ENCODE results near the gene CERS5.

CERS5 gene

GRCh38 chr12:50111693-50112455 is 55.3 kb downstream of the CERS5 start, which contains the start of gene COX14:
Gene COX14, plus strand, starts transcription at chr12:50112236. Its CDS starts 7,808 bp downstream, at chr12:50120044.
- H4K12ac ChIP-seq (ENCODE audit: low read depth, low read length) = peak within 1 kb of the TSS; percentile 55
- DNase-seq = peak; percentile 100
- peaks cover 5% of the 10 kb centered on the region for H3K79me1 ChIP-seq (ENCODE audit: low read length)
- peak within 1 kb of the TSS; percentile 36 for H2AK5ac ChIP-seq (ENCODE audit: low read length)
- peak within 1 kb of the TSS; percentile 58 for H3K27ac ChIP-seq (ENCODE audit: low read depth, low read length)
- H2BK120ac ChIP-seq (ENCODE audit: insufficient read depth, low read length, poor library complexity) = no peak within 1 kb of the TSS
- peak within 1 kb of the TSS; percentile 77 for H3K9ac ChIP-seq (ENCODE audit: low read length)
- peak within 1 kb of the TSS; percentile 92 for H3K4me2 ChIP-seq (ENCODE audit: low read length)
- H3K18ac ChIP-seq (ENCODE audit: low read length) = peak within 1 kb of the TSS; percentile 10
- no peak within 1 kb of the TSS for H2BK5ac ChIP-seq (ENCODE audit: low read depth, low read length, poor library complexity)
- H3K79me2 ChIP-seq (ENCODE audit: control insufficient read depth, insufficient read depth, low read length, poor library complexity) = no peaks in the 10 kb centered on the region
- peaks cover 0 to 2% of the 10 kb centered on the region in 2 experiments for H3K36me3 ChIP-seq (ENCODE audit: control insufficient read depth in 1 of 2, insufficient read depth in 2 of 2, low read length in 2 of 2)
- no peaks in the 10 kb centered on the region for H3K27me3 ChIP-seq (ENCODE audit: insufficient read depth, low read length)
- H3K14ac ChIP-seq (ENCODE audit: low read length) = peak within 1 kb of the TSS; percentile 60
- WGBS (ENCODE audit: extremely low coverage, insufficient coverage, insufficient read length) = no CpG with 5 or more reads among the region's 59 CpGs
- H3K4ac ChIP-seq (ENCODE audit: low read depth, low read length) = no peak within 1 kb of the TSS
- peak within 1 kb of the TSS; percentile 33 for H4K91ac ChIP-seq (ENCODE audit: low read depth, low read length)
- H3K23ac ChIP-seq (ENCODE audit: low read length) = peak within 1 kb of the TSS; percentile 22
- no peaks in the 10 kb centered on the region for H3K9me3 ChIP-seq (ENCODE audit: insufficient read depth, low read depth, low read length)
- H3K4me3 ChIP-seq (ENCODE audit: low read depth, low read length) = peak within 1 kb of the TSS; percentile 98
- H2BK12ac ChIP-seq (ENCODE audit: low read length) = no peak within 1 kb of the TSS
- H3K4me1 ChIP-seq (ENCODE audit: control insufficient read depth in 1 of 2, insufficient read depth in 2 of 2, low read length in 2 of 2) = peaks cover 12 to 14% of the 10 kb centered on the region in 2 experiments
- H4K8ac ChIP-seq (ENCODE audit: low read depth, low read length) = peak within 1 kb of the TSS; percentile 78
- peak within 1 kb of the TSS; percentile 27 for H2AFZ ChIP-seq (ENCODE audit: insufficient read depth, low read length, poor library complexity)

GRCh38 chr12:50111395-50111692 is 55.8 kb downstream of the CERS5 start:
- Histone ChIP-seq H3K4me3 (ENCODE audit: low read depth, low read length) (no peak overlapping the region), H3K4me2 (ENCODE audit: low read length) (peak overlapping the region; percentile 92), H3K79me1 (ENCODE audit: low read length) (peaks cover 5% of the 10 kb centered on the region), H3K9ac (ENCODE audit: low read length) (no peak overlapping the region), H3K4me1 (ENCODE audit: control insufficient read depth in 1 of 2, insufficient read depth in 2 of 2, low read length in 2 of 2) (peaks cover 12 to 14% of the 10 kb centered on the region in 2 experiments), H3K14ac (ENCODE audit: low read length) (no peak overlapping the region), H2AFZ (ENCODE audit: insufficient read depth, low read length, poor library complexity) (no peak overlapping the region), H2AK5ac (ENCODE audit: low read length) (no peak overlapping the region), H4K8ac (ENCODE audit: low read depth, low read length) (no peak overlapping the region), H3K4ac (ENCODE audit: low read depth, low read length) (no peak overlapping the region), H3K9me3 (ENCODE audit: insufficient read depth, low read depth, low read length) (no peaks in the 10 kb centered on the region), H3K79me2 (ENCODE audit: control insufficient read depth, insufficient read depth, low read length, poor library complexity) (no peaks in the 10 kb centered on the region), H3K27me3 (ENCODE audit: insufficient read depth, low read length) (no peaks in the 10 kb centered on the region), H3K36me3 (ENCODE audit: control insufficient read depth in 1 of 2, insufficient read depth in 2 of 2, low read length in 2 of 2) (peaks cover 0 to 2% of the 10 kb centered on the region in 2 experiments), H4K91ac (ENCODE audit: low read depth, low read length) (no peak overlapping the region), H2BK12ac (ENCODE audit: low read length) (no peak overlapping the region), H3K23ac (ENCODE audit: low read length) (no peak overlapping the region), H2BK120ac (ENCODE audit: insufficient read depth, low read length, poor library complexity) (no peak overlapping the region), H3K27ac (ENCODE audit: low read depth, low read length) (no peak overlapping the region), H4K12ac (ENCODE audit: low read depth, low read length) (no peak overlapping the region), H3K18ac (ENCODE audit: low read length) (no peak overlapping the region), H2BK5ac (ENCODE audit: low read depth, low read length, poor library complexity) (no peak overlapping the region)
- DNase-seq = no peak
- no CpG with 5 or more reads among the region's 19 CpGs for WGBS (ENCODE audit: extremely low coverage, insufficient coverage, insufficient read length)

- peaks cover 0 to 2% of the 10 kb centered on the region in 2 experiments for H3K36me3 ChIP-seq (ENCODE audit: control insufficient read depth in 1 of 2, insufficient read depth in 2 of 2, low read length in 2 of 2)
- no peaks in the 10 kb centered on the region for H3K27me3 ChIP-seq (ENCODE audit: insufficient read depth, low read length)
- no peak overlapping the region for H3K9ac ChIP-seq (ENCODE audit: low read length)
- no peak overlapping the region for H3K14ac ChIP-seq (ENCODE audit: low read length)
- peak overlapping the region; percentile 26 for H2AFZ ChIP-seq (ENCODE audit: insufficient read depth, low read length, poor library complexity)
- WGBS (ENCODE audit: extremely low coverage, insufficient coverage, insufficient read length) = no CpG with 5 or more reads among the region's 7 CpGs
- H3K79me2 ChIP-seq (ENCODE audit: control insufficient read depth, insufficient read depth, low read length, poor library complexity) = no peaks in the 10 kb centered on the region
- H4K12ac ChIP-seq (ENCODE audit: low read depth, low read length) = no peak overlapping the region
- H3K9me3 ChIP-seq (ENCODE audit: insufficient read depth, low read depth, low read length) = no peaks in the 10 kb centered on the region
- no peak overlapping the region for H2BK12ac ChIP-seq (ENCODE audit: low read length)
- peak overlapping the region; percentile 92 for H3K4me2 ChIP-seq (ENCODE audit: low read length)
- no peak overlapping the region for H3K4ac ChIP-seq (ENCODE audit: low read depth, low read length)
- H3K18ac ChIP-seq (ENCODE audit: low read length) = no peak overlapping the region
- no peak overlapping the region for H3K4me3 ChIP-seq (ENCODE audit: low read depth, low read length)
- no peak overlapping the region for H2AK5ac ChIP-seq (ENCODE audit: low read length)
- no peak overlapping the region for H2BK120ac ChIP-seq (ENCODE audit: insufficient read depth, low read length, poor library complexity)
- peak in 1 of 2 donors; percentile 6 for DNase-seq
- no peak overlapping the region for H4K91ac ChIP-seq (ENCODE audit: low read depth, low read length)
- peak overlapping the region; percentile 15 for H4K8ac ChIP-seq (ENCODE audit: low read depth, low read length)
- no peak overlapping the region for H2BK5ac ChIP-seq (ENCODE audit: low read depth, low read length, poor library complexity)
- peaks cover 12 to 14% of the 10 kb centered on the region in 2 experiments for H3K4me1 ChIP-seq (ENCODE audit: control insufficient read depth in 1 of 2, insufficient read depth in 2 of 2, low read length in 2 of 2)
- H3K79me1 ChIP-seq (ENCODE audit: low read length) = peaks cover 5% of the 10 kb centered on the region
- no peak overlapping the region for H3K23ac ChIP-seq (ENCODE audit: low read length)
- H3K27ac ChIP-seq (ENCODE audit: low read depth, low read length) = no peak overlapping the region
These were observed 56.3 kb downstream of the CERS5 start for GRCh38 chr12:50110762-50111351.

- no peak overlapping the region for H4K12ac ChIP-seq (ENCODE audit: low read depth, low read length)
- WGBS (ENCODE audit: extremely low coverage, insufficient coverage, insufficient read length) = no CpG with 5 or more reads among the region's 8 CpGs
- H3K4me3 ChIP-seq (ENCODE audit: low read depth, low read length) = no peak overlapping the region
- peaks cover 5% of the 10 kb centered on the region for H3K79me1 ChIP-seq (ENCODE audit: low read length)
- H3K4ac ChIP-seq (ENCODE audit: low read depth, low read length) = no peak overlapping the region
- H3K4me1 ChIP-seq (ENCODE audit: control insufficient read depth in 1 of 2, insufficient read depth in 2 of 2, low read length in 2 of 2) = peaks cover 12 to 14% of the 10 kb centered on the region in 2 experiments
- H3K9ac ChIP-seq (ENCODE audit: low read length) = no peak overlapping the region
- DNase-seq = no peak
- no peak overlapping the region for H3K4me2 ChIP-seq (ENCODE audit: low read length)
- no peak overlapping the region for H3K14ac ChIP-seq (ENCODE audit: low read length)
- no peak overlapping the region for H2AK5ac ChIP-seq (ENCODE audit: low read length)
- no peak overlapping the region for H3K27ac ChIP-seq (ENCODE audit: low read depth, low read length)
- no peak overlapping the region for H2BK5ac ChIP-seq (ENCODE audit: low read depth, low read length, poor library complexity)
- no peaks in the 10 kb centered on the region for H3K27me3 ChIP-seq (ENCODE audit: insufficient read depth, low read length)
- H3K18ac ChIP-seq (ENCODE audit: low read length) = no peak overlapping the region
- H4K91ac ChIP-seq (ENCODE audit: low read depth, low read length) = peak overlapping the region; percentile 34
- peak overlapping the region; percentile 15 for H2BK12ac ChIP-seq (ENCODE audit: low read length)
- no peaks in the 10 kb centered on the region for H3K79me2 ChIP-seq (ENCODE audit: control insufficient read depth, insufficient read depth, low read length, poor library complexity)
- no peak overlapping the region for H2BK120ac ChIP-seq (ENCODE audit: insufficient read depth, low read length, poor library complexity)
- no peaks in the 10 kb centered on the region for H3K36me3 ChIP-seq (ENCODE audit: control insufficient read depth in 1 of 2, insufficient read depth in 2 of 2, low read length in 2 of 2)
- H3K23ac ChIP-seq (ENCODE audit: low read length) = no peak overlapping the region
- H2AFZ ChIP-seq (ENCODE audit: insufficient read depth, low read length, poor library complexity) = peak overlapping the region; percentile 26
- no peaks in the 10 kb centered on the region for H3K9me3 ChIP-seq (ENCODE audit: insufficient read depth, low read depth, low read length)
- no peak overlapping the region for H4K8ac ChIP-seq (ENCODE audit: low read depth, low read length)
These were observed 56.9 kb downstream of the CERS5 start for GRCh38 chr12:50110127-50110761.
